Medulla oblongata (tissue), 1 donor: ENCODE data around the gene CHD9NB.
"Not testable (repeated sequence)": the region's sequence is repeated elsewhere in the genome, so short reads cannot be mapped to it uniquely, and the experiment has no call there.

Experiments used
- DNase-seq: peaks from one replicate; pipeline ENCODE4 v3.0.0-alpha.2; 2015; ENCODE audit errors: extremely low spot score

Gene CHD9NB

GRCh38 chr16:53056392-53056881, 3.7 kb upstream of the CHD9NB start:
- no peak for DNase-seq

- peak; percentile 65 for DNase-seq
These were observed 3.1 kb upstream of the CHD9NB start for GRCh38 chr16:53055541-53056391.

- DNase-seq, result peak; percentile 94
These were observed 2.2 kb upstream of the CHD9NB start, which contains the start of gene CHD9 for GRCh38 chr16:53054670-53055485. TSS of gene CHD9 (plus strand) at chr16:53054991. CDS start at chr16:53156090, 101,099 bp downstream.

- peak; percentile 43 for DNase-seq
These were observed 1.4 kb upstream of the CHD9NB start for GRCh38 chr16:53053967-53054669.

GRCh38 chr16:53051255-53051654, 1.4 kb downstream of the CHD9NB start:
- not testable (repeated sequence) for DNase-seq

- no peak for DNase-seq
These were observed 4.4 kb downstream of the CHD9NB start for GRCh38 chr16:53048139-53048915.

GRCh38 chr16:53047515-53047914, 5.2 kb downstream of the CHD9NB start:
- DNase-seq, result not testable (repeated sequence)

GRCh38 chr16:53045341-53046220, 7.1 kb downstream of the CHD9NB start:
- no peak for DNase-seq

- no peak for DNase-seq
These were observed 8.6 kb downstream of the CHD9NB start for GRCh38 chr16:53043986-53044601.

GRCh38 chr16:53043428-53043831, 9.3 kb downstream of the CHD9NB start:
- DNase-seq, result no peak

- DNase-seq, result no peak
These were observed 10.4 kb downstream of the CHD9NB start for GRCh38 chr16:53042235-53042701.

GRCh38 chr16:53041320-53042051, 11.2 kb downstream of the CHD9NB start:
- no peak for DNase-seq

- no peak for DNase-seq
These were observed 11.9 kb downstream of the CHD9NB start for GRCh38 chr16:53040788-53041187.

- DNase-seq, result not testable (repeated sequence)
These were observed 16.0 kb downstream of the CHD9NB start for GRCh38 chr16:53036711-53037110.

- DNase-seq, result no peak
These were observed 16.6 kb downstream of the CHD9NB start for GRCh38 chr16:53036066-53036465.

- no peak for DNase-seq
These were observed 17.3 kb downstream of the CHD9NB start for GRCh38 chr16:53035176-53035942.

GRCh38 chr16:53034306-53034705, 18.4 kb downstream of the CHD9NB start:
- DNase-seq, result no peak
